BJ (cell line): Measurements from ENCODE around the gene SMCO4. TPM values are rescaled to one million over a fixed set of nuclear protein-coding genes. Genes with fewer than 3 reads are reported as not detected.
"Not testable (repeated sequence)": the region's sequence is repeated elsewhere in the genome, so short reads cannot be mapped to it uniquely, and the experiment has no call there.

Experiments
- CTCF ChIA-PET: fragments of 350-600 bp; formaldehyde crosslinking; extraction: SDS; loops from one replicate; lab custom pipeline; 2021; ENCODE audit warnings: antibody characterized with exemption, inconsistent platforms; lab: Yijun Ruan, JAX
- POLR2A ChIA-PET: fragments of 300-600 bp; sonication (Branson Sonifier 250); formaldehyde crosslinking; extraction: SDS; loops from one replicate; lab custom pipeline; 2021; ENCODE audit warnings: antibody characterized with exemption; lab: Charles Lee
- DNase-seq: peaks from one replicate; pipeline ENCODE4 v3.0.0-alpha.2; 2011; ENCODE audit warnings: low read depth
- H3K27me3 ChIP-seq: 2 replicates; pipeline ENCODE4 v1.6.0; 2011; ENCODE audit warnings: low read length; ENCODE audit not compliant: control insufficient read depth, insufficient read depth
- H3K36me3 ChIP-seq: 2 replicates; pipeline ENCODE4 v1.5.1; 2011; ENCODE audit warnings: low read length; ENCODE audit not compliant: control insufficient read depth, insufficient read depth
- H3K4me3 ChIP-seq: 2 replicates; pipeline ENCODE4 v1.5.1; 2011; ENCODE audit warnings: low read depth, mild to moderate bottlenecking, control low read depth, low read length
- polyA minus RNA-seq: library from RNA; depleted of rRNA, polyadenylated mRNA; stranded (reverse); fragments of >200 nt; gene quantifications from 2 replicates; pipeline ENCODE4 v1.2.3, GENCODE V29; 2011; rRNA and poly(A)+ RNA removed
- polyA plus RNA-seq: library from polyadenylated mRNA; depleted of rRNA; stranded (reverse); fragments of >200 nt; gene quantifications from 2 replicates; pipeline ENCODE4 v1.2.3, GENCODE V29; 2011; rRNA removed
- TF ChIP-seq, protein P1 (sequence below): IDR thresholded peaks from 2 replicates; pipeline ENCODE4 v1.5.1; 2011; ENCODE audit warnings: low read depth, mild to moderate bottlenecking, control low read depth, inconsistent platforms, low read length, moderate library complexity; ENCODE audit not compliant: insufficient read depth

The SMCO4 gene, protein sequence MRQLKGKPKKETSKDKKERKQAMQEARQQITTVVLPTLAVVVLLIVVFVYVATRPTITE
- polyA plus RNA-seq (11.9 and 12.8 TPM in 2 replicates), polyA minus RNA-seq (6.4 and 6.7 TPM in 2 replicates)

DNA sequence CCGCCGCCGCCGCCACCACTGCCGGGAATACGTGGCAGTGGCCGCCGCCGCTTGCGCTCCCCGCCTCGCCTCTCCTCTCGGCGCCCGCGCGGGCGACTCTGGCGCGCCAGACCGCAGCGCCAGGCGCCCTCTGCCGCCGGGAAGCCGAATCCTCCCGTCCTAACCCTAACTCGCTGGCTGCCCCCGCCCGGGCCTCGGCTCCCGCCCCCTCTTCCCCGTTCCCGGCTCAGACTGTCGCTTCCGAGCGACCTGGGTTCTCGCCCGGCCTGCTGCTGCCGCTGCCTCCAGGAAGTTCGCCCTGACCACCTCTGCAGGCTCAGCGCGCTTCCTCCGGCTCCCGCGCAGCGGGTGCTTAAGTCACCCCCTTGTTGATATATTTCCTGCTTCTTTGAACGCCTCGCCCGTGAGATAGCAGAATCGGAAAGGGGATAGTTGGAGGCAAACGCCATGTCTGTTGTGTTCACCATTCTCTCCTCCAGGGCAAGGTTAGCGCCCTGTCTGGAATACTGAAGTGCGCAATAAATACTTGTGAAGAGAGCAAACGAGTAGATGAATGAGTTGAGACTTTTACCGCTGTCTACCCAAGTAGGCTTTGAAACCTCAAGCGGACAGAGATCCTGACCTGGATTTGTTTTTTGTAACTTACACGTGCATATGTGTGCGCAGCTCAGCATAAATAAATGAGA, at the start of gene SMCO4:
SMCO4 (minus strand) TSS at position 100 of the 686 bp plus-strand sequence. CDS start 64,202 bp downstream, outside the sequence.
- ChIA-PET POLR2A (no interaction called here), CTCF (interaction anchor here (1.1 to 3.0 kb wide), 5 partner anchors 11 to 309 kb away, joined by 3 to 24 read pairs (median 3); no protein-coding TSS in a partner anchor)
- Histone ChIP-seq H3K36me3 (no peaks in the 10 kb centered on the region), H3K4me3 (peak within 1 kb of the TSS; percentile 77), H3K27me3 (peaks cover 3% of the 10 kb centered on the region)
- peak; percentile 14 for DNase-seq
- TF ChIP-seq, protein P1, sequence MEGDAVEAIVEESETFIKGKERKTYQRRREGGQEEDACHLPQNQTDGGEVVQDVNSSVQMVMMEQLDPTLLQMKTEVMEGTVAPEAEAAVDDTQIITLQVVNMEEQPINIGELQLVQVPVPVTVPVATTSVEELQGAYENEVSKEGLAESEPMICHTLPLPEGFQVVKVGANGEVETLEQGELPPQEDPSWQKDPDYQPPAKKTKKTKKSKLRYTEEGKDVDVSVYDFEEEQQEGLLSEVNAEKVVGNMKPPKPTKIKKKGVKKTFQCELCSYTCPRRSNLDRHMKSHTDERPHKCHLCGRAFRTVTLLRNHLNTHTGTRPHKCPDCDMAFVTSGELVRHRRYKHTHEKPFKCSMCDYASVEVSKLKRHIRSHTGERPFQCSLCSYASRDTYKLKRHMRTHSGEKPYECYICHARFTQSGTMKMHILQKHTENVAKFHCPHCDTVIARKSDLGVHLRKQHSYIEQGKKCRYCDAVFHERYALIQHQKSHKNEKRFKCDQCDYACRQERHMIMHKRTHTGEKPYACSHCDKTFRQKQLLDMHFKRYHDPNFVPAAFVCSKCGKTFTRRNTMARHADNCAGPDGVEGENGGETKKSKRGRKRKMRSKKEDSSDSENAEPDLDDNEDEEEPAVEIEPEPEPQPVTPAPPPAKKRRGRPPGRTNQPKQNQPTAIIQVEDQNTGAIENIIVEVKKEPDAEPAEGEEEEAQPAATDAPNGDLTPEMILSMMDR, result peak; percentile 66

DNA sequence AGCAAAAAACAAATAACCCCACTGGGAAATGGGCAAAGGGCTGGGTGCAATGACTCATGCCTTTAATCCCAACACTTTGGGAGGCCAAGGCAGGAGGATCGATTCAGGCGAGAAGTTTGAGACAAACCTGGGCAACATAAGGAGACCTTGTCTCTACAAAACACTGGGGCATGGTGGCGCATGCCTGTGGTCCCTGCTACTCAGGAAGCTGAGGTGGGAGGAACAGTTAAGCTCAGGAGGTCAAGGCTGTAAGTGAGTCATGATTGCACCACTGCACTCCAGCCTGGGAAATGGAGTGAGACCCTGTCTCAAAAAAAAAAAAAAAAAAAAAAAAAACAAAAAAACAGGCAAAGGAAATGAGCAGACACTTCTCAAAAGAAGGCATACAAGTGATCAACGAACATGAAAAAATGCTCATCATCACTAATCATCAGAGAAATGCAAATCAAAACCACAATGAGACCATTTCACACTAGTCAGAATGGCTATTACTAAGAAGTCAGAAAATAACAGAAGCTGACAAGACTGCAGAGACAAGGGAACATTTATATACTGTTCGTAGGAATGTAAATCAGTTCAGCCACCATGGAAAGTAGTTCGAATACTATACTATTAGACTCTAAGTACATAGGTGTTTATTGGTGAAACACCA, 48.2 kb upstream of the SMCO4 start:
- H3K4me3 ChIP-seq, result no peak overlapping the region
- TF ChIP-seq, protein P1, result no peak
- ChIA-PET POLR2A (interaction anchor here (0.6 kb wide), 1 partner anchor 14 kb away, joined by 3 read pairs; no protein-coding TSS in a partner anchor), CTCF (no interaction called here)
- DNase-seq, result no peak
- no peaks in the 10 kb centered on the region for H3K36me3 ChIP-seq
- H3K27me3 ChIP-seq, result peaks cover 8% of the 10 kb centered on the region

DNA sequence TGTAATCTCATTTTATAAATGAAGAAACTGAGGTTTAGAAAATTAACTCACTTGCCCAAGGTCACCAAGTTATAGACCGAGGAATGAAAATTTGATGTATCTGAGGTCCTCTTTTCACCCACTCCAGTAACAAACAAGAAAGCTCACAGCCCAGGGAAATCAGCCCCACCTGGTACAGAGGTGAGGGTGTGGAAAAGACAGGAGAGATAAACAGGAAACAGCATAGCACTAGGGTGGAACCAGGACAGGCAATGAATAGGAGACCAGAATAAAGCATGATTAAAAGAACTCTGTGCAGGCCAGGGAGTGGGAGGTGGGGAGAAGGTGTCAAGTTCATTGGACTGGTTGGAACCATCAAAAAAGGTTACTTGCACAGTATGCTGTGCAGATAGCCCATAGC, 46.2 kb upstream of the SMCO4 start:
- TF ChIP-seq, protein P1, result no peak
- ChIA-PET POLR2A (no interaction called here), CTCF (no interaction called here)
- peaks cover 9% of the 10 kb centered on the region for H3K27me3 ChIP-seq
- no peaks in the 10 kb centered on the region for H3K36me3 ChIP-seq
- H3K4me3 ChIP-seq, result no peak overlapping the region
- no peak for DNase-seq

DNA sequence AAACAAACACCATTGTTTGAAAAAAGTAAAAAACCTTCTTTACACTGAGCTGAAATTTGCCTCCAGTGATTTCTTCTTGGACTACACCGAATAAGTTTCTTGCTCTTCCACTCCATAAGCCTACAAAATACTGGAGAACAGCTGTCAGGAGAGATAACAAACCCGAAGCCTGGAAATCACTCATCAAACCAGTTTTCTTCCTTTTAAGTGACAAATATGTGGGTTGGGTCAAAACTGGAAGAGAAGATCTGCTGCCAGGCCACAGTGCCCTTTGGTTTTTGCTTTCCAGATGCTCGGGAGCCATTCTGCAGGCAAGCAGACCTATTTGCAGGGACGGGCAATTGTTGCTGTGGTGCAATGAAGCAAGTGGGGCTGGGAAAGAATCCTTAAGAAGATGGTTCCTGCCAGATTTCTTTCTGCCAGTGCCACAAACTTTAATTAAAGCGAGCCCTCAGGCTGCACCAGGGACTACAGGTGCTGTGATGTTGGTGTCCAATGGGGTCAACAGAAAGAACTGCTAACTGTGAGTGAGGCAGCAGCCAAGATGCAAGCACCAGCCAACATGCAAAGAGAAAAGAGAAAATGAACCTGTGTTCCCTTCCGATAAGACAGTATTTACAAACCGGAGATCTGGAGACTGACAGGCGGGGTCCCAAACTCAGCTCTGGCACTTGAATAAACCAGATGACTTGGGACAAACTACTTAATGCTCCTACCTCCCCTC, 44.8 kb upstream of the SMCO4 start:
- Histone ChIP-seq H3K27me3 (peaks cover 9% of the 10 kb centered on the region), H3K36me3 (no peaks in the 10 kb centered on the region), H3K4me3 (no peak overlapping the region)
- DNase-seq, result no peak
- TF ChIP-seq, protein P1, result no peak
- POLR2A ChIA-PET, result no interaction called here
- CTCF ChIA-PET, result no interaction called here

DNA sequence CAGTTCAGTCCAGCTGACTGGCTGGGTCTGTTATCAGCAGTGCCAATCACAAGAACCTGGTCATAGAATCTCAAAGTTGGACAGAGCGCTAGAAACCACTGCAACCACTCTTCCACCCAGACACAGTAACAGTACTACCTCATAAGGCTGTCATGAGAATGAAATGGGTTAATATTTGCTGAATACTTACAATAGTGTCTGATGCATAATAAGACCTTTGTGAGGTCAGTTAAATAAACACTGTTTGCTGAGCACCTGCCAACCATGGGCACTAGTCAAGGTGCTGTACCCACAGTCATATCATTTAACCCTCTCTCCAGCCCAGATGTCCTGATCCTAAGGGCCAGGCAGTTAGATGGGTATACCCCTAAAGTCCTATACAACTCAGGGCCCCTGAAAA, 44.2 kb upstream of the SMCO4 start:
- CTCF ChIA-PET, H3K27me3 ChIP-seq, POLR2A ChIA-PET, H3K4me3 ChIP-seq, H3K36me3 ChIP-seq, DNase-seq: not testable (repeated sequence)
